OCI-LY1 (cell line): ENCODE measurements around the gene ACR.

Source experiments
- EZH2 ChIP-seq: fragments of 200-600 bp; sonication (generic), shearing (Covaris generic); IDR thresholded peaks from 2 replicates; pipeline ENCODE4 v1.8.0; 2017; ENCODE audit warnings: borderline replicate concordance, mixed run types, mild to moderate bottlenecking, antibody characterized with exemption, low read length, moderate library complexity, mixed read lengths
- TF ChIP-seq, protein P1 (sequence below): fragments of 200-600 bp; sonication (generic), shearing (Covaris generic); IDR thresholded peaks from 2 replicates; pipeline ENCODE4 v1.5.1; 2017; ENCODE audit warnings: mild to moderate bottlenecking, antibody characterized with exemption, low read length, moderate library complexity, mixed read lengths

GRCh38 chr22:50722048-50722701 lies 15.8 kb upstream of the ACR start:
- TF ChIP-seq, protein P1, sequence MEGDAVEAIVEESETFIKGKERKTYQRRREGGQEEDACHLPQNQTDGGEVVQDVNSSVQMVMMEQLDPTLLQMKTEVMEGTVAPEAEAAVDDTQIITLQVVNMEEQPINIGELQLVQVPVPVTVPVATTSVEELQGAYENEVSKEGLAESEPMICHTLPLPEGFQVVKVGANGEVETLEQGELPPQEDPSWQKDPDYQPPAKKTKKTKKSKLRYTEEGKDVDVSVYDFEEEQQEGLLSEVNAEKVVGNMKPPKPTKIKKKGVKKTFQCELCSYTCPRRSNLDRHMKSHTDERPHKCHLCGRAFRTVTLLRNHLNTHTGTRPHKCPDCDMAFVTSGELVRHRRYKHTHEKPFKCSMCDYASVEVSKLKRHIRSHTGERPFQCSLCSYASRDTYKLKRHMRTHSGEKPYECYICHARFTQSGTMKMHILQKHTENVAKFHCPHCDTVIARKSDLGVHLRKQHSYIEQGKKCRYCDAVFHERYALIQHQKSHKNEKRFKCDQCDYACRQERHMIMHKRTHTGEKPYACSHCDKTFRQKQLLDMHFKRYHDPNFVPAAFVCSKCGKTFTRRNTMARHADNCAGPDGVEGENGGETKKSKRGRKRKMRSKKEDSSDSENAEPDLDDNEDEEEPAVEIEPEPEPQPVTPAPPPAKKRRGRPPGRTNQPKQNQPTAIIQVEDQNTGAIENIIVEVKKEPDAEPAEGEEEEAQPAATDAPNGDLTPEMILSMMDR: no peak
- TF ChIP-seq EZH2: no peak
